HL-60 (cell line): Measurements from ENCODE around the gene ATP6V1F.

Source experiments
- DNase-seq, 2 experiments: peaks; one replicate each; pipeline ENCODE4 v3.0.0-alpha.2; 2010 to 2020; ENCODE audit warnings: low read depth in 1 of 2, low spot score in 1 of 2
- H3K27ac ChIP-seq: fragments of 250-450 bp; sonication (Bioruptor Pico); replicated peaks from 2 replicates; pipeline ENCODE4 v1.5.1; 2020; ENCODE audit warnings: mild to moderate bottlenecking, moderate library complexity
- H3K27me3 ChIP-seq: fragments of 250-450 bp; sonication (Bioruptor Pico); 2 replicates; pipeline ENCODE4 v1.5.1; 2021; ENCODE audit warnings: mild to moderate bottlenecking, moderate library complexity; ENCODE audit not compliant: insufficient read depth, poor library complexity, severe bottlenecking
- H3K4me3 ChIP-seq: replicated peaks from 2 replicates; pipeline ENCODE4 v1.5.1; 2011; ENCODE audit warnings: mild to moderate bottlenecking, control low read depth, low read length; ENCODE audit not compliant: insufficient read depth
- CTCF ChIP-seq: IDR thresholded peaks from one replicate; pipeline ENCODE4 v1.5.1; 2011; ENCODE audit warnings: low read length, control low read depth, inconsistent platforms; ENCODE audit not compliant: insufficient read depth
- GABPA ChIP-seq: IDR thresholded peaks from 2 replicates; pipeline ENCODE4 v1.6.1; 2012; ENCODE audit warnings: low read depth
- POLR2AphosphoS5 ChIP-seq: IDR thresholded peaks from 2 replicates; pipeline ENCODE4 v1.6.1; 2012; ENCODE audit warnings: low read depth
- SPI1 ChIP-seq: IDR thresholded peaks from 2 replicates; pipeline ENCODE4 v1.6.1; 2012; ENCODE audit warnings: low read depth, mild to moderate bottlenecking, borderline replicate concordance
- TF ChIP-seq, protein P1 (sequence below): IDR thresholded peaks from 2 replicates; pipeline ENCODE4 v1.6.1; 2012; ENCODE audit warnings: low read depth; ENCODE audit not compliant: insufficient replicate concordance

ATP6V1F gene

GRCh38 chr7:128908750-128909624, 46.3 kb downstream of the ATP6V1F start:
- TF ChIP-seq POLR2AphosphoS5 (no peak), CTCF (no peak), GABPA (no peak), SPI1 (no peak)
- TF ChIP-seq, protein P1, sequence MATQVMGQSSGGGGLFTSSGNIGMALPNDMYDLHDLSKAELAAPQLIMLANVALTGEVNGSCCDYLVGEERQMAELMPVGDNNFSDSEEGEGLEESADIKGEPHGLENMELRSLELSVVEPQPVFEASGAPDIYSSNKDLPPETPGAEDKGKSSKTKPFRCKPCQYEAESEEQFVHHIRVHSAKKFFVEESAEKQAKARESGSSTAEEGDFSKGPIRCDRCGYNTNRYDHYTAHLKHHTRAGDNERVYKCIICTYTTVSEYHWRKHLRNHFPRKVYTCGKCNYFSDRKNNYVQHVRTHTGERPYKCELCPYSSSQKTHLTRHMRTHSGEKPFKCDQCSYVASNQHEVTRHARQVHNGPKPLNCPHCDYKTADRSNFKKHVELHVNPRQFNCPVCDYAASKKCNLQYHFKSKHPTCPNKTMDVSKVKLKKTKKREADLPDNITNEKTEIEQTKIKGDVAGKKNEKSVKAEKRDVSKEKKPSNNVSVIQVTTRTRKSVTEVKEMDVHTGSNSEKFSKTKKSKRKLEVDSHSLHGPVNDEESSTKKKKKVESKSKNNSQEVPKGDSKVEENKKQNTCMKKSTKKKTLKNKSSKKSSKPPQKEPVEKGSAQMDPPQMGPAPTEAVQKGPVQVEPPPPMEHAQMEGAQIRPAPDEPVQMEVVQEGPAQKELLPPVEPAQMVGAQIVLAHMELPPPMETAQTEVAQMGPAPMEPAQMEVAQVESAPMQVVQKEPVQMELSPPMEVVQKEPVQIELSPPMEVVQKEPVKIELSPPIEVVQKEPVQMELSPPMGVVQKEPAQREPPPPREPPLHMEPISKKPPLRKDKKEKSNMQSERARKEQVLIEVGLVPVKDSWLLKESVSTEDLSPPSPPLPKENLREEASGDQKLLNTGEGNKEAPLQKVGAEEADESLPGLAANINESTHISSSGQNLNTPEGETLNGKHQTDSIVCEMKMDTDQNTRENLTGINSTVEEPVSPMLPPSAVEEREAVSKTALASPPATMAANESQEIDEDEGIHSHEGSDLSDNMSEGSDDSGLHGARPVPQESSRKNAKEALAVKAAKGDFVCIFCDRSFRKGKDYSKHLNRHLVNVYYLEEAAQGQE, result no peak
- no peak for DNase-seq
- Histone ChIP-seq H3K4me3 (no peak overlapping the region), H3K27ac (no peak overlapping the region), H3K27me3 (peaks cover 5% of the 10 kb centered on the region)

GRCh38 chr7:128909625-128910568, 47.2 kb downstream of the ATP6V1F start:
- Histone ChIP-seq H3K4me3 (no peak overlapping the region), H3K27ac (no peak overlapping the region), H3K27me3 (peaks cover 14% of the 10 kb centered on the region)
- DNase-seq, result no peak
- TF ChIP-seq POLR2AphosphoS5, result no peak
- TF ChIP-seq, protein P1, result no peak
- no peak for TF ChIP-seq SPI1
- no peak for TF ChIP-seq CTCF
- no peak for TF ChIP-seq GABPA

DNA sequence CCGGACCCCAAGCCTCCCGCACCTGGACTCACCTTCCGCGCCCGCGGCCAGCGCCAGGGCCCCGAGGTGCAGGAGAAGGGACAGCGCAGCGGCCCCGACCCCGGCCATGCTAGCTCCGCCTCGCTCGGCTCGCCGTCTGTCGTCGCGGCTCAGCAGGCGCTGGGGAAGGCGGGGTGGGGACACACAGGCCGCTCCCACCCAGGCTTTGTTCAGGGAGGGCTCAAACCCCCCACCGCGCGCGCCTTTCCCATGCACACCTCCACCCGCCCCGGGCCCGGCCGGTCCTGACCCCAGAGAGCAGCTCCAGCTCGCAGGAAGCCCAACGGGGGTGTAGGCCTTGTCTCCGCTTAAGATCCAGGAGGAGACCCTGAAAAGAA, 47.9 kb downstream of the ATP6V1F start, which contains the start of gene KCP:
Gene KCP (minus strand): TSS at position 141 of the 377 bp plus-strand sequence. CDS start 33 bp downstream, at position 108.
- no peak for DNase-seq

More for the DNA sequence above, 47.9 kb downstream of the ATP6V1F start, which contains the start of gene KCP:
- peaks cover 17% of the 10 kb centered on the region for H3K27me3 ChIP-seq
- H3K4me3 ChIP-seq, result no peak within 1 kb of the TSS
- no peak for TF ChIP-seq SPI1
- no peak for TF ChIP-seq POLR2AphosphoS5
- TF ChIP-seq CTCF, result no peak
- TF ChIP-seq, protein P1, result no peak
- TF ChIP-seq GABPA, result no peak
- H3K27ac ChIP-seq, result no peak within 1 kb of the TSS
